OCI-LY7 (cell line): ENCODE measurements around the gene CD79A. TPM values are rescaled to one million over a fixed set of nuclear protein-coding genes. Genes with fewer than 3 reads are reported as not detected.

Experiments used
- BruUV-seq: library from RNA; stranded (reverse); fragments of 400-500 nt; replicated peaks from 2 replicates; lab custom pipeline; 2021; lab: Mats Ljungman, UMichigan
- CTCF ChIA-PET: fragments of 300-600 bp; sonication (Branson Sonifier 250); formaldehyde crosslinking; loops from one replicate; lab custom pipeline; 2022; ENCODE audit warnings: antibody characterized with exemption; ENCODE audit not compliant: unreplicated experiment; lab: Charles Lee
- POLR2A ChIA-PET: fragments of 300-600 bp; sonication (Branson Sonifier 250); formaldehyde crosslinking; loops from one replicate; lab custom pipeline; 2022; ENCODE audit warnings: antibody characterized with exemption; lab: Charles Lee
- DNase-seq: peaks from one replicate; pipeline ENCODE4 v3.0.0-alpha.2; 2015; ENCODE audit warnings: low spot score
- H2AFZ ChIP-seq: fragments of 200-600 bp; sonication (generic), shearing (Covaris generic); 2 replicates; pipeline ENCODE4 v1.6.1; 2014; ENCODE audit warnings: mild to moderate bottlenecking, antibody characterized with exemption, low read length, moderate library complexity
- H3K27ac ChIP-seq: fragments of 200-600 bp; sonication (generic); 2 replicates; pipeline ENCODE4 v1.5.1; 2014; ENCODE audit warnings: mixed run types, low read depth, mild to moderate bottlenecking, moderate library complexity, low read length, inconsistent platforms; ENCODE audit not compliant: poor library complexity, severe bottlenecking
- H3K36me3 ChIP-seq: fragments of 200-600 bp; sonication (generic); 2 replicates; pipeline ENCODE4 v1.6.1; 2014; ENCODE audit warnings: mild to moderate bottlenecking, antibody characterized with exemption, low read length, moderate library complexity, mixed read lengths; ENCODE audit not compliant: insufficient read depth
- H3K4me1 ChIP-seq: fragments of 200-600 bp; sonication (generic); 2 replicates; pipeline ENCODE4 v1.5.1; 2014; ENCODE audit warnings: mild to moderate bottlenecking, low read length; ENCODE audit not compliant: insufficient read depth, poor library complexity, severe bottlenecking
- H3K4me2 ChIP-seq: fragments of 200-600 bp; sonication (generic); 2 replicates; pipeline ENCODE4 v1.6.1; 2014; ENCODE audit warnings: mild to moderate bottlenecking, low read length
- H3K4me3 ChIP-seq: fragments of 200-600 bp; sonication (generic); 2 replicates; pipeline ENCODE4 v1.5.1; 2014; ENCODE audit warnings: mild to moderate bottlenecking, low read depth, low read length; ENCODE audit not compliant: poor library complexity, severe bottlenecking
- H3K79me2 ChIP-seq: fragments of 200-600 bp; sonication (generic); 2 replicates; pipeline ENCODE4 v1.6.1; 2016; ENCODE audit warnings: low read depth, mild to moderate bottlenecking, low read length, moderate library complexity, mixed read lengths; ENCODE audit not compliant: insufficient read depth
- H3K9me2 ChIP-seq: fragments of 200-600 bp; sonication (generic); 2 replicates; pipeline ENCODE4 v1.6.1; 2016; ENCODE audit warnings: mild to moderate bottlenecking, low read length, mixed read lengths; ENCODE audit not compliant: insufficient read depth
- H3K9me3 ChIP-seq: fragments of 200-600 bp; sonication (generic); 2 replicates; pipeline ENCODE4 v1.6.1; 2014; ENCODE audit warnings: mild to moderate bottlenecking, mixed run types, low read length, mixed read lengths
- H4K20me1 ChIP-seq: fragments of 200-600 bp; sonication (generic); 2 replicates; pipeline ENCODE4 v1.6.1; 2014; ENCODE audit warnings: mild to moderate bottlenecking, antibody characterized with exemption, low read length, moderate library complexity, mixed read lengths; ENCODE audit not compliant: insufficient read depth
- EZH2phosphoT487 ChIP-seq: fragments of 200-600 bp; sonication (generic); IDR thresholded peaks from 2 replicates; pipeline ENCODE4 v1.6.1; 2018; ENCODE audit warnings: low read depth, borderline replicate concordance, mild to moderate bottlenecking, mixed run types, antibody characterized with exemption, low read length, moderate library complexity, mixed read lengths
- intact Hi-C: fragments of 100-400 bp; cut with micrococcal nuclease; formaldehyde crosslinking; loops from one replicate; pipeline ENCODE4 v1.10.0; 2022; ENCODE audit not compliant: unreplicated experiment
- total RNA-seq, 2 experiments: library from RNA; depleted of rRNA in 1 of 2; stranded (reverse); fragments of >200 nt in 1 of 2; shearing (Covaris generic) in 1 of 2; gene quantifications; 2 replicates each; pipeline ENCODE4 v1.2.3, GENCODE V29; 2014 to 2022
- TF ChIP-seq, protein P1 (sequence below): fragments of 200-600 bp; sonication (generic); conservative IDR thresholded peaks from 2 replicates; pipeline ENCODE4 v1.5.1; 2014; ENCODE audit warnings: mild to moderate bottlenecking, antibody characterized with exemption, low read length, moderate library complexity, mixed read lengths

CD79A gene
- total RNA-seq, 2 experiments from 2014 or later: 1,094 to 1,195 TPM

DNA sequence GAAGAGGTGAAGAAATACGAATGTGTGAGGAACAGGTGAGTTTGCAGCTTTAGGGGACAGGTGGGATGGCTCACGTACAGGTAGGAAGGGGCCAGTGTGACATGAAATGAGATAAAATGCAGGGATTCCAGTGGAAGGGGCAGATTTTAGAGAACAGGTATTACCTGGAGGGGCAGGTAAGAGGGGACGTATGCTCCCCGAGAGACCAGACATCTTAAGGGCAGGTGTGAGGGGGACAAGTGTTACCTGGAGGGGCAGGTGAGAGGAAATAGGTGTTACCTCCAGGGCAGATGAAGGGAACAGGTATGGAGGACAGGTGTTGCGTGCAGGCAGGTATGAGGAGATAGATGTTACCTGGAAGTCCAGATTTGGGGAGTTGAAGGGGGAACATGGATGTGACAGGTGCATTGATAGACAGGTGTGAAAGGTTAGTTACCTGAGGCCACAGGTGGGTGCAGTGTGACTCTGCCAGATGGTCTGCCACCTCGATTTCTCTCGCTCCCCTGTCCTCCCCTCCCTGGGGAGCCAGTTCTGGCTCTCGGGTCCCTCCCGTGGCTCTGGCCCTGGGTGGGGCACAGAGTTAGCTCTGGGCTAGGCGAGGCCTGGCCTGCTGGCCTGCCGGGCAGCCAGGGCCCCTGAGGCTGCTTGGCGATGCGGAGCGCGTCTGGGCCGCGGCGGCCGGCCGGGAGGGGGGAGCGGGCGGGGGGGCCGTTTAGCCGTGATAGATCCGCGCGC is 49.1 kb downstream of the CD79A start:
- ChIA-PET POLR2A (no interaction called here), CTCF (no interaction called here)
- Histone ChIP-seq H2AFZ (no peak overlapping the region), H3K36me3 (0 out of 2 replicates have a peak, but pooled peaks cover 2% of the 10 kb centered on the region), H3K79me2 (no peaks in the 10 kb centered on the region), H3K9me3 (no peaks in the 10 kb centered on the region), H3K27ac (no peak overlapping the region), H3K4me1 (peaks cover 53% of the 10 kb centered on the region), H3K4me2 (no peak overlapping the region), H3K4me3 (no peak overlapping the region), H4K20me1 (no peaks in the 10 kb centered on the region), H3K9me2 (no peaks in the 10 kb centered on the region)
- no peak for DNase-seq
- no TSS peak for BruUV-seq
- intact Hi-C loops: no loop called here
- TF ChIP-seq EZH2phosphoT487: no peak
- TF ChIP-seq, protein P1, sequence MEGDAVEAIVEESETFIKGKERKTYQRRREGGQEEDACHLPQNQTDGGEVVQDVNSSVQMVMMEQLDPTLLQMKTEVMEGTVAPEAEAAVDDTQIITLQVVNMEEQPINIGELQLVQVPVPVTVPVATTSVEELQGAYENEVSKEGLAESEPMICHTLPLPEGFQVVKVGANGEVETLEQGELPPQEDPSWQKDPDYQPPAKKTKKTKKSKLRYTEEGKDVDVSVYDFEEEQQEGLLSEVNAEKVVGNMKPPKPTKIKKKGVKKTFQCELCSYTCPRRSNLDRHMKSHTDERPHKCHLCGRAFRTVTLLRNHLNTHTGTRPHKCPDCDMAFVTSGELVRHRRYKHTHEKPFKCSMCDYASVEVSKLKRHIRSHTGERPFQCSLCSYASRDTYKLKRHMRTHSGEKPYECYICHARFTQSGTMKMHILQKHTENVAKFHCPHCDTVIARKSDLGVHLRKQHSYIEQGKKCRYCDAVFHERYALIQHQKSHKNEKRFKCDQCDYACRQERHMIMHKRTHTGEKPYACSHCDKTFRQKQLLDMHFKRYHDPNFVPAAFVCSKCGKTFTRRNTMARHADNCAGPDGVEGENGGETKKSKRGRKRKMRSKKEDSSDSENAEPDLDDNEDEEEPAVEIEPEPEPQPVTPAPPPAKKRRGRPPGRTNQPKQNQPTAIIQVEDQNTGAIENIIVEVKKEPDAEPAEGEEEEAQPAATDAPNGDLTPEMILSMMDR: no peak

DNA sequence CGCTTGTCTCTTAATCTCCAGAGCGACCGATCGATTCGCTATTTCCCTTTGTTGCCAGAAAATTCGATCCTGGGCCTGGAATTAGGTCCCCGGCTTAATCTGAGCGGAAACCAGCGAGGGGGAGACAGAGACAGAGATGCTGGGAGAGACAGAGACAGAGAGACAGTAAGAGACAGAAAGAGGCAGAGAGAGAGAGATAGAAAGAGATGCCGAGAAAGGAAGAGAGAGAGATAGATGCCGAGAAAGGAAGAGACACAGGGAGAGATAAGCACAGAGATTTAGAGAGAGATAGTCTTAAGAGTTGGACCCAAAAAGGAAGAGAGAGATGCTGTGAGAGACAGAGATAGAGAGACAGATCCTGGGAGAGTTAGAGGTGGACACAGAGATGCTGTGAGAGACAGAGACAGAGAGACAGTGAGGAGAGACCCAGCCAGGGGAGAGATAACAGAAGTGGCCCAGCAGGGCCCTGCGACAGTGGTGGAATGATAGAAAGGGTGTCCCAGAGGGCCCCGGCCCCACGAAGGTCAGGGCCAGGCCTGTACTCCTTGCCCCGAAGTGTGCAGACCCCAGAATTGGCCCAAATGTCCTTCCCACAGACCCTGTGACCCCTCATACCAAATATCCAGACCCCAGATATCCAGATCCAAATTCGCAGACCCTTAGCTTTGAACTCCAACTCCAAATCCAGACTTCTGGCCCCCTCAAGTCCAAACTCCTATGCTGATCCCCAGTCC is 49.9 kb downstream of the CD79A start:
- peak overlapping the region; percentile 72 for H3K4me3 ChIP-seq
- BruUV-seq: no TSS peak

More for the DNA sequence above, 49.9 kb downstream of the CD79A start:
- DNase-seq: no peak
- Histone ChIP-seq H2AFZ (no peak overlapping the region), H3K4me2 (peak overlapping the region; percentile 98), H3K9me2 (no peaks in the 10 kb centered on the region), H3K4me1 (peaks cover 56% of the 10 kb centered on the region), H3K79me2 (no peaks in the 10 kb centered on the region), H3K27ac (no peak overlapping the region), H3K9me3 (no peaks in the 10 kb centered on the region), H3K36me3 (0 out of 2 replicates have a peak, but pooled peaks cover 2% of the 10 kb centered on the region), H4K20me1 (no peaks in the 10 kb centered on the region)
- POLR2A ChIA-PET: interaction anchor here (0.6 to 1.7 kb wide), 2 partner anchors 17 to 189 kb away, joined by 3 to 7 read pairs; no protein-coding TSS in a partner anchor
- intact Hi-C loops: no loop called here
- CTCF ChIA-PET: no interaction called here
- no peak for TF ChIP-seq EZH2phosphoT487
- TF ChIP-seq, protein P1: no peak
